Right atrium auricular region (tissue), 2 donors: ENCODE results near the gene BHLHE40. TPM values are rescaled to one million over a fixed set of nuclear protein-coding genes. Genes with fewer than 3 reads are reported as not detected.

Experiments
- DNase-seq: peaks from one replicate; pipeline ENCODE4 v3.0.0-alpha.2; 2019; ENCODE audit warnings: low spot score
- H3K27ac ChIP-seq, 2 donors: fragments of 200-600 bp; sonication (generic); 1 replicate in 1 of 2; 2 replicates in 1 of 2; pipeline ENCODE4 v1.5.1; 2016 to 2019
- H3K27me3 ChIP-seq, 2 donors: fragments of 200-600 bp; sonication (generic); one replicate each; pipeline versions ENCODE4 v1.5.1 to v1.6.0; 2017 to 2019
- H3K36me3 ChIP-seq: fragments of 200-600 bp; sonication (generic); one replicate; pipeline ENCODE4 v1.5.1; 2016
- H3K4me1 ChIP-seq, 2 donors: fragments of 200-600 bp; sonication (generic); one replicate each; pipeline versions ENCODE4 v1.5.1 to v1.6.0; 2017 to 2019
- H3K4me3 ChIP-seq, 2 donors: fragments of 200-600 bp; sonication (generic); 1 replicate in 1 of 2; 2 replicates in 1 of 2; pipeline ENCODE4 v1.5.1; 2017 to 2019; ENCODE audit warnings: mild to moderate bottlenecking in 1 of 2, moderate library complexity in 1 of 2
- H3K9me3 ChIP-seq, 2 donors: fragments of 200-600 bp; sonication (generic); one replicate each; pipeline ENCODE4 v1.5.1; 2019
- CTCF ChIP-seq, 2 donors: fragments of 200-600 bp; sonication (generic); IDR thresholded peaks; one replicate each; pipeline ENCODE4 v1.5.1; 2019; ENCODE audit warnings: antibody characterized with exemption in 2 of 2
- total RNA-seq, 2 donors: library from RNA; depleted of rRNA; stranded (reverse); fragments of >200 nt; gene quantifications; one replicate each; pipeline ENCODE4 v1.1.0, GENCODE V29; 2016

BHLHE40 gene
- total RNA-seq, 2 donors from 2014 or later: 32.3 to 49.5 TPM

GRCh38 chr3:5009506-5010109, 30.4 kb downstream of the BHLHE40 start:
- H3K27ac ChIP-seq: no peak overlapping the region
- peaks cover 0 to 25% of the 10 kb centered on the region in 2 donors for H3K4me1 ChIP-seq
- H3K4me3 ChIP-seq: no peak overlapping the region
- H3K9me3 ChIP-seq: no peaks in the 10 kb centered on the region
- H3K36me3 ChIP-seq: no peaks in the 10 kb centered on the region
- TF ChIP-seq CTCF (IDR thresholded peaks at IDR 0.05): no peak
- no peaks in the 10 kb centered on the region for H3K27me3 ChIP-seq
- DNase-seq: no peak

GRCh38 chr3:5010140-5010539, 30.9 kb downstream of the BHLHE40 start:
- Histone ChIP-seq H3K27me3 (no peaks in the 10 kb centered on the region), H3K4me1 (peaks cover 0 to 25% of the 10 kb centered on the region in 2 donors), H3K36me3 (no peaks in the 10 kb centered on the region), H3K27ac (no peak overlapping the region), H3K9me3 (no peaks in the 10 kb centered on the region), H3K4me3 (no peak overlapping the region)
- DNase-seq: no peak
- no peak for TF ChIP-seq CTCF (IDR thresholded peaks at IDR 0.05)

DNA sequence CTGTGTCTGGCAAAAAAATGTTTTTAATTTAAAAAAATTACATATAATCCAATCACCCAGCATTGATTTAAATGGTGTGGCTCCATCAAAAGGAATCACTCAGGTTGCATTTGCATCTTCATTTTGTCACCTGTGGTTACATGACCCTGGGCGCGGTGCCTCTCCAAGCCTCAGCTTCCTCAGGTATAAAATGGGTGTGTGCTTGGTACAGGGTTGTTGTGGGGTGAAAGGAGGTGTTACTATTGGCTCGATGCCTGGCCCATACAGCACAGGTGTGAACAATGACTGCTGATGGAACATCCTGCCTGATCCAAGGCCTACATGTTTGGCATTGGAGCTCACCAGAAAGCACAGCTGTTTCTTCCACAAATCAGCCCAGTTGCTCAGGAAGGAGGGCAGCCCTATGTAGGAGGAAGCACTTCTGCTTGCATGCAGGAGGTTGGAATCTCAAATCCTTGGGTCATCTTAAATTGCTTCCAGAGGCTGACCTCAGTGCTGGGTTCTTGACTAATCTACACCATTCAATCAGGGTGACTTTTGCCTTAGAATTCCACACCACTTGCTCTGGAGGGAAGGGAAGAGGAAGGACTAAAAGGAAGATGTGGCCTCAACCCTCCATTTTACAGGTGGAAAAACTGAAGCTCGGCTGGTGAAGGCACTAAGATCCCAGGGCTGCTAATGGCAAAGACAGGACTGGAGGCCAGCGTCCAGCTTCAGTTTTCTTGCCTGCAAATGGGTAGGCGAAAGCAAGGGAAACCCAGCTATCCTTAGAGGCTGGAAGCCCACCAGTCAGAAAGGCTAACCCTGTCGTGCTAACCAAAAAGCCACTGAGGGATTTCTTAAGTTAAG, 31.7 kb downstream of the BHLHE40 start:
- Histone ChIP-seq H3K27me3 (no peaks in the 10 kb centered on the region), H3K27ac (no peak overlapping the region), H3K4me3 (no peak overlapping the region), H3K36me3 (no peaks in the 10 kb centered on the region), H3K4me1 (peaks cover 0 to 25% of the 10 kb centered on the region in 2 donors), H3K9me3 (no peaks in the 10 kb centered on the region)
- no peak for DNase-seq
- TF ChIP-seq CTCF (IDR thresholded peaks at IDR 0.05): no peak

- TF ChIP-seq CTCF (IDR thresholded peaks at IDR 0.05): no peak
- Histone ChIP-seq H3K4me1 (peaks cover 0 to 33% of the 10 kb centered on the region in 2 donors), H3K27me3 (no peaks in the 10 kb centered on the region), H3K4me3 (no peak overlapping the region), H3K9me3 (no peaks in the 10 kb centered on the region), H3K27ac (no peak overlapping the region), H3K36me3 (no peaks in the 10 kb centered on the region)
- no peak for DNase-seq
Observed at GRCh38 chr3:5011555-5012256, 32.5 kb downstream of the BHLHE40 start.

- no peak for TF ChIP-seq CTCF (IDR thresholded peaks at IDR 0.05)
- peaks cover 0 to 40% of the 10 kb centered on the region in 2 donors for H3K4me1 ChIP-seq
- no peaks in the 10 kb centered on the region for H3K9me3 ChIP-seq
- no peaks in the 10 kb centered on the region for H3K36me3 ChIP-seq
- H3K27ac ChIP-seq: no peak overlapping the region
- no peak for DNase-seq
- H3K4me3 ChIP-seq: no peak overlapping the region
- H3K27me3 ChIP-seq: no peaks in the 10 kb centered on the region
Observed at GRCh38 chr3:5012367-5012766, 33.1 kb downstream of the BHLHE40 start.
